Gastroesophageal sphincter (tissue), 4 donors: Measurements from ENCODE around the gene CAPSL. TPM values are rescaled to one million over a fixed set of nuclear protein-coding genes. Genes with fewer than 3 reads are reported as not detected.

Source experiments
- ATAC-seq: fragments of 150-250 bp; one replicate; pipeline ENCODE4 v1.9.1; 2016; ENCODE audit warnings: mild to moderate bottlenecking, moderate library complexity
- H3K27ac ChIP-seq, 4 donors: fragments of 200-600 bp; sonication (generic) in 3 of 4; 1 replicate in 3 of 4; 2 replicates in 1 of 4; pipeline ENCODE4 v1.5.1; 2016 to 2019
- H3K27me3 ChIP-seq: fragments of 200-600 bp; sonication (generic); one replicate; pipeline ENCODE4 v1.5.1; 2019
- H3K36me3 ChIP-seq, 2 donors: fragments of 200-600 bp; sonication (generic); one replicate each; pipeline ENCODE4 v1.5.1; 2019; ENCODE audit warnings: control low read depth in 1 of 2
- H3K4me1 ChIP-seq, 3 donors: fragments of 200-600 bp; sonication (generic); 1 replicate in 2 of 3; 2 replicates in 1 of 3; pipeline ENCODE4 v1.5.1; 2016 to 2019; ENCODE audit warnings: control low read depth in 2 of 3
- H3K4me3 ChIP-seq, 2 donors: fragments of 200-600 bp; sonication (generic); one replicate each; pipeline ENCODE4 v1.5.1; 2019; ENCODE audit warnings: mild to moderate bottlenecking in 1 of 2, moderate library complexity in 1 of 2
- H3K9me3 ChIP-seq, 3 donors: fragments of 200-600 bp; sonication (generic); one replicate each; pipeline ENCODE4 v1.5.1; 2017 to 2019; ENCODE audit warnings: control low read depth in 2 of 3
- EP300 ChIP-seq: sonication (generic); formaldehyde crosslinking; IDR thresholded peaks from one replicate; pipeline ENCODE4 v1.6.1; 2017; ENCODE audit warnings: antibody characterized with exemption, mild to moderate bottlenecking
- POLR2A ChIP-seq, 2 donors: fragments of 450-650 bp; IDR thresholded peaks; one replicate each; pipeline ENCODE4 v1.6.1; 2017; ENCODE audit warnings: antibody characterized with exemption in 2 of 2, mild to moderate bottlenecking in 2 of 2, moderate library complexity in 1 of 2
- POLR2AphosphoS5 ChIP-seq: sonication (generic); formaldehyde crosslinking; IDR thresholded peaks from one replicate; pipeline ENCODE4 v1.6.1; 2017; ENCODE audit warnings: antibody characterized with exemption
- WGBS, 2 donors: methylation state at CpG; one replicate each; pipeline ENCODE4 v1.1.5; 2018; ENCODE audit warnings: low coverage in 1 of 2; 5-methylcytosine and 5-hydroxymethylcytosine counted together
- total RNA-seq, 4 donors: library from RNA; depleted of rRNA; stranded (reverse); fragments of >200 nt; gene quantifications; one replicate each; pipeline ENCODE4 v1.1.0, GENCODE V29; 2016
- TF ChIP-seq, protein P1 (sequence below), 4 experiments: fragments of 200-600 bp in 2 of 4; fragments of 450-650 bp in 2 of 4; sonication (generic) in 1 of 4; IDR thresholded peaks; one replicate each; pipeline ENCODE4 v1.5.1; 2017 to 2019; ENCODE audit warnings: antibody characterized with exemption in 4 of 4, mild to moderate bottlenecking in 2 of 4, moderate library complexity in 2 of 4

Gene CAPSL
- total RNA-seq, 4 donors from 2014 or later: not detected

DNA sequence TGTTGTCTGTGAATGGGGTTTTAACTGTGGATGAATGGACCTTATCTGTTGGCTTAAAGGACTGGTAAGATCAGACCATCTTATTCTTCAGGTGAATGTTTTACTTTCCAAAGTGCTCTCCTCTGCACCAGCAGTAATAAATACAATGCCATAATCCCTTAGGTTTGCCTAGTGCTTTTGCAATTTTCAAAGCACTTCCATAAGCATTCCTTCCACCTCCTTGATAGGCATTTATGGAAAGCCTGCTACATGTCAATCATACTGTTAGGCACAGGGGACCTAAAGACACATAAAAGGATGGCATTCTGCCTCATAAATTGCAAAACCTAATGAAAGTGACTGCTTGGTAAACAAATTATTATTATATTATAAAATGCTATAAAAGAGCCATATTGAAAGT is 60.3 kb downstream of the CAPSL start:
- no peaks in the 10 kb centered on the region for H3K27me3 ChIP-seq
- H3K27ac ChIP-seq: no peak overlapping the region
- no peaks in the 10 kb centered on the region for H3K4me1 ChIP-seq
- no peak overlapping the region for H3K4me3 ChIP-seq
- TF ChIP-seq, protein P1, sequence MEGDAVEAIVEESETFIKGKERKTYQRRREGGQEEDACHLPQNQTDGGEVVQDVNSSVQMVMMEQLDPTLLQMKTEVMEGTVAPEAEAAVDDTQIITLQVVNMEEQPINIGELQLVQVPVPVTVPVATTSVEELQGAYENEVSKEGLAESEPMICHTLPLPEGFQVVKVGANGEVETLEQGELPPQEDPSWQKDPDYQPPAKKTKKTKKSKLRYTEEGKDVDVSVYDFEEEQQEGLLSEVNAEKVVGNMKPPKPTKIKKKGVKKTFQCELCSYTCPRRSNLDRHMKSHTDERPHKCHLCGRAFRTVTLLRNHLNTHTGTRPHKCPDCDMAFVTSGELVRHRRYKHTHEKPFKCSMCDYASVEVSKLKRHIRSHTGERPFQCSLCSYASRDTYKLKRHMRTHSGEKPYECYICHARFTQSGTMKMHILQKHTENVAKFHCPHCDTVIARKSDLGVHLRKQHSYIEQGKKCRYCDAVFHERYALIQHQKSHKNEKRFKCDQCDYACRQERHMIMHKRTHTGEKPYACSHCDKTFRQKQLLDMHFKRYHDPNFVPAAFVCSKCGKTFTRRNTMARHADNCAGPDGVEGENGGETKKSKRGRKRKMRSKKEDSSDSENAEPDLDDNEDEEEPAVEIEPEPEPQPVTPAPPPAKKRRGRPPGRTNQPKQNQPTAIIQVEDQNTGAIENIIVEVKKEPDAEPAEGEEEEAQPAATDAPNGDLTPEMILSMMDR (IDR thresholded peaks at IDR 0.05): no peak
- TF ChIP-seq EP300: no peak
- TF ChIP-seq POLR2AphosphoS5: no peak
- TF ChIP-seq POLR2A (IDR thresholded peaks at IDR 0.05): no peak
- H3K9me3 ChIP-seq: no peaks in the 10 kb centered on the region
- H3K36me3 ChIP-seq: no peaks in the 10 kb centered on the region
- ATAC-seq: no peak

DNA sequence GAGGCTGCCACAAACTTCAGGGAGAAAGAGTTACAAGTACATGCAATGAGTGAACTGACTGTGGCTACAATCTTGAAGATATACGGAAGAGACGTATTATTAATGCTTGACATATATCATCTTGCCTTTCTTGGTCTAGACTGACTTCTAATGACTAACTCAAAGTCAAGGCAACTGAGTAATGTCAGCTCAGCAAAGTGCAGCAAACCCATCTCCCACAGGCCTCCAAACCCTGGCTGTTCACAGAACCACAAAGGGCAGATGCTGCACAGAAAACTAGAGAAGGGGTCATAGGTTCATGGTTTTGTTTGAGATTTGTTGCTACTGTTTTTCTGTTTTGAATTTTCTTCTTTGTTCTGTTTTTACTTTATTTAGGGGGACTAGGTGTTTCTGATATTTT is 60.8 kb downstream of the CAPSL start:
- Histone ChIP-seq H3K9me3 (no peaks in the 10 kb centered on the region), H3K4me3 (no peak overlapping the region), H3K27ac (no peak overlapping the region), H3K36me3 (no peaks in the 10 kb centered on the region), H3K4me1 (no peaks in the 10 kb centered on the region), H3K27me3 (no peaks in the 10 kb centered on the region)
- no peak for ATAC-seq
- no peak for TF ChIP-seq POLR2AphosphoS5
- TF ChIP-seq, protein P1 (IDR thresholded peaks at IDR 0.05): no peak
- TF ChIP-seq POLR2A (IDR thresholded peaks at IDR 0.05): no peak
- TF ChIP-seq EP300: no peak
- 65 to 92% methylated on average over 2 of the region's 2 CpGs for WGBS, 2 donors

DNA sequence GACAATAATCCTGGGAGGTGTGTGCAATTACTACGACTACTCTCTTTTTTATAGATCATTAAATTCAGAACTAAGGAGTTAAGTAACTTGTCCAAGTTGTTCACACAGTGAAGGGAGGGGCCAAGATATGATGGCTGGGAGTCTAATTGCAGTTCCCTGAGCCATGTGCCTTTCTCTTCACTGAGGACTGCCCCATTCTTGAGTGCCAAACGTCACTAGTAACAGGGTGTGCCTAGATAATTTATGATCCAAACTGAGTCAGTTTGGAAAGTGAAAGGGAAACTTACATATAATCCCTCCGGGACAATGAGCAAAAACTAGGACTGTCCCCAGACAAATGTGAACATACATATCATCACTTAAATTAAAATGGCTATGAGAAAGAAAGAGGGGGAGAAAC is 61.5 kb downstream of the CAPSL start:
- 46 to 54% methylated on average over 2 of the region's 3 CpGs for WGBS, 2 donors
- H3K4me1 ChIP-seq: no peaks in the 10 kb centered on the region
- no peaks in the 10 kb centered on the region for H3K27me3 ChIP-seq
- H3K9me3 ChIP-seq: no peaks in the 10 kb centered on the region
- H3K36me3 ChIP-seq: no peaks in the 10 kb centered on the region
- H3K4me3 ChIP-seq: no peak overlapping the region
- no peak for ATAC-seq
- TF ChIP-seq POLR2AphosphoS5 (no peak), POLR2A (IDR thresholded peaks at IDR 0.05) (no peak), EP300 (no peak)
- TF ChIP-seq, protein P1 (IDR thresholded peaks at IDR 0.05): no peak
- H3K27ac ChIP-seq: no peak overlapping the region

DNA sequence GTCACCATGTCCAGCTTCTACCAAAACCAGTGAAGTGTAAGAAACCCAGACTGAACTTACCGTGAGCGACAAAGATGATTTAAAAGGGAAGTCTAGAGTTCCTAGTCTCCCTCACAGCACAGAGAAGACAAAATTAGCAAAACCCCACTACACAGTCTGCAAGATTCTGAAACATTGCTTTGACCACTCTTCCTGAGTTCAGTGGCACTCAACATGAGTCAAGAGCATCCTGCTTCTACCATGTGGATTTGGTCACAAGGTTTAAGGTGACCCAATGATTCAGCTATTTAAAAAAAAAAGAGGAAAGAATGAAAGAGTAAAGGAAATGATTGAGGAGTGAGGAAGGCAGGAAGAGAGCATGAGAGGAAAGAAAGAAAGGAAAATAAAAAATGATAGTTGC is 62.0 kb downstream of the CAPSL start:
- ATAC-seq: no peak

DNA sequence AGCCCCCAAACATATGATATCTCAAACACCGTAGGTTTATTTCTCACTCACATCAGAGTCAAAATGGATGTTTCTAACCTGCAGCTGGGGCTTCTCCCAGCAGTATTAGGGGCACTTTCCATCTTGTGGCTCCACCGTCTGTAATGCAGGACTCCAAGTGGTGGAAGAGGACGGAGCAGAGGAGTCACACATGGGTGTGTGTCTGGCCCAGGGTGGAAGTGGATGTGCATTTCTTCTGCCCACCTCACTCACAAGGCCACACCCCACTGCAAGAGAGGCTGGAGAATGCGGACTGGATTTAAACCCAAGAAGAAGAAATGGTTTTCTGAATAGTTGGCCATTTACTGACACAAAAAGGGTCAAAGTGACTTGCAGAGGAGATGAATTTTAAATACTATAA is 67.8 kb downstream of the CAPSL start:
- Histone ChIP-seq H3K4me1 (no peaks in the 10 kb centered on the region), H3K27me3 (no peaks in the 10 kb centered on the region), H3K36me3 (no peaks in the 10 kb centered on the region), H3K27ac (no peak overlapping the region), H3K9me3 (no peaks in the 10 kb centered on the region), H3K4me3 (no peak overlapping the region)
- TF ChIP-seq POLR2AphosphoS5: no peak
- no peak for TF ChIP-seq POLR2A (IDR thresholded peaks at IDR 0.05)
- TF ChIP-seq EP300: no peak
- TF ChIP-seq, protein P1 (IDR thresholded peaks at IDR 0.05): no peak
- ATAC-seq: no peak
- WGBS, 2 donors: 98 to 100% methylated on average over 1 to 4 of the region's 4 CpGs

More for the DNA sequence above, 62.0 kb downstream of the CAPSL start:
- Histone ChIP-seq H3K27ac (no peak overlapping the region), H3K27me3 (no peaks in the 10 kb centered on the region), H3K36me3 (no peaks in the 10 kb centered on the region), H3K4me3 (no peak overlapping the region), H3K4me1 (no peaks in the 10 kb centered on the region), H3K9me3 (no peaks in the 10 kb centered on the region)
- WGBS, 2 donors: 50% methylated on average over 2 of the region's 2 CpGs; no CpG with 5 or more reads in 1 of the 2 donors
- TF ChIP-seq EP300 (no peak), POLR2AphosphoS5 (no peak), POLR2A (IDR thresholded peaks at IDR 0.05) (no peak)
- TF ChIP-seq, protein P1 (IDR thresholded peaks at IDR 0.05): no peak
